Fibroblast of pulmonary artery (primary cell): Measurements from ENCODE around the gene ADK.

ENCODE experiments used
- DNase-seq: peaks from one replicate; pipeline ENCODE4 v3.0.0-alpha.2; 2010; ENCODE audit warnings: low read depth
- H3K4me3 ChIP-seq: replicated peaks from 2 replicates; pipeline ENCODE4 v1.5.1; 2011; ENCODE audit warnings: low read depth, mild to moderate bottlenecking, control low read depth, low read length, moderate library complexity
- CTCF ChIP-seq: IDR thresholded peaks from 2 replicates; pipeline ENCODE4 v1.5.1; 2011; ENCODE audit warnings: mild to moderate bottlenecking, control low read depth, low read length, inconsistent platforms; ENCODE audit errors: missing control alignments

The ADK gene

GRCh38 chr10:74642901-74643595 is 492.0 kb downstream of the ADK start:
- no peak overlapping the region for H3K4me3 ChIP-seq
- TF ChIP-seq CTCF = no peak
- DNase-seq = no peak

- no peak for TF ChIP-seq CTCF
- DNase-seq = no peak
Measured at GRCh38 chr10:74643596-74643975, 492.6 kb downstream of the ADK start.

GRCh38 chr10:74644738-74645137 is 493.7 kb downstream of the ADK start:
- no peak for TF ChIP-seq CTCF
- DNase-seq = no peak
- no peak overlapping the region for H3K4me3 ChIP-seq

More at GRCh38 chr10:74643596-74643975, 492.6 kb downstream of the ADK start:
- H3K4me3 ChIP-seq = no peak overlapping the region

GRCh38 chr10:74645692-74646091 is 494.7 kb downstream of the ADK start:
- no peak for DNase-seq
- TF ChIP-seq CTCF = no peak

GRCh38 chr10:74650613-74651012 is 499.6 kb downstream of the ADK start:
- TF ChIP-seq CTCF = no peak
- no peak for DNase-seq
- no peak overlapping the region for H3K4me3 ChIP-seq

More at GRCh38 chr10:74645692-74646091, 494.7 kb downstream of the ADK start:
- H3K4me3 ChIP-seq = no peak overlapping the region

GRCh38 chr10:74651565-74651964 is 500.5 kb downstream of the ADK start:
- TF ChIP-seq CTCF = no peak
- DNase-seq = no peak
- no peak overlapping the region for H3K4me3 ChIP-seq

GRCh38 chr10:74652664-74653063 is 501.6 kb downstream of the ADK start:
- no peak overlapping the region for H3K4me3 ChIP-seq
- no peak for TF ChIP-seq CTCF
- no peak for DNase-seq
